HCT116 (cell line): ENCODE results near the gene POLN. TPM values are rescaled to one million over a fixed set of nuclear protein-coding genes. Genes with fewer than 3 reads are reported as not detected.

Source experiments
- ATAC-seq: fragments of 200-7000 bp; cut with Tn5 transposase; 2 replicates; pipeline ENCODE4 v1.9.1; 2020; ENCODE audit warnings: mild to moderate bottlenecking, moderate library complexity
- BruUV-seq: library from RNA; stranded (reverse); fragments of 400-500 nt; replicated peaks from 2 replicates; lab custom pipeline; 2021; lab: Mats Ljungman, UMichigan
- CTCF ChIA-PET: fragments of 300-600 bp; sonication (Branson Sonifier 250); formaldehyde crosslinking; loops from one replicate; lab custom pipeline; 2021; ENCODE audit warnings: antibody characterized with exemption; lab: Charles Lee
- POLR2A ChIA-PET: fragments of 300-600, 350-600 bp; sonication (Branson Sonifier 250); formaldehyde crosslinking; loops from one replicate; lab custom pipeline; 2021; ENCODE audit warnings: antibody characterized with exemption; lab: Charles Lee
- RAD21 ChIA-PET, 2 experiments: fragments of 300-600 bp; sonication (Branson Sonifier 250); formaldehyde crosslinking; loops; one replicate each; lab custom pipeline; 2023; ENCODE audit warnings: low total read pairs in 2 of 2; ENCODE audit not compliant: uncharacterized antibody in 2 of 2, unreplicated experiment in 2 of 2, low non-redundant PET in 1 of 2; lab: Charles Lee
- DNase-seq: peaks from one replicate; pipeline ENCODE4 v3.0.0-alpha.2; 2010; ENCODE audit warnings: low read depth, low spot score
- H2AFZ ChIP-seq: fragments of 200-600 bp; shearing (Covaris generic), sonication (generic); 2 replicates; pipeline ENCODE4 v1.6.1; 2017; ENCODE audit warnings: low read depth, mixed run types, mixed read lengths, antibody characterized with exemption, low read length; ENCODE audit not compliant: poor library complexity, severe bottlenecking
- H3K27ac ChIP-seq: 2 replicates; pipeline ENCODE4 v1.5.1; 2012; ENCODE audit warnings: low read depth, low read length
- H3K27me3 ChIP-seq: fragments of 200-600 bp; sonication (generic); 2 replicates; pipeline ENCODE4 v1.6.1; 2016; ENCODE audit warnings: mixed run types, low read length, mixed read lengths; ENCODE audit not compliant: insufficient read depth
- H3K36me3 ChIP-seq, 2 experiments: fragments of 200-500 bp in 1 of 2; fragments of 200-600 bp in 1 of 2; sonication (Bioruptor generic) in 1 of 2; sonication (generic) in 1 of 2; 2 replicates each; pipeline versions ENCODE4 v1.5.1 to v1.6.1; 2014 to 2016; ENCODE audit warnings: low read length in 2 of 2, inconsistent platforms in 1 of 2, mixed read lengths in 1 of 2, mixed run types in 1 of 2; ENCODE audit not compliant: insufficient read depth in 2 of 2, control insufficient read depth in 1 of 2
- H3K4me1 ChIP-seq, 2 experiments: fragments of 200-600 bp in 1 of 2; sonication (generic) in 1 of 2; 2 replicates each; pipeline versions ENCODE4 v1.5.1 to v1.6.1; 2012 to 2017; ENCODE audit warnings: low read length in 2 of 2, inconsistent platforms in 1 of 2, mild to moderate bottlenecking in 1 of 2, mixed read lengths in 1 of 2, mixed run types in 1 of 2, moderate library complexity in 1 of 2; ENCODE audit not compliant: insufficient read depth in 2 of 2, control insufficient read depth in 1 of 2
- H3K4me2 ChIP-seq: fragments of 200-600 bp; sonication (generic); 2 replicates; pipeline ENCODE4 v1.6.1; 2017; ENCODE audit warnings: mixed run types, low read length, mixed read lengths
- H3K4me3 ChIP-seq, 2 experiments: fragments of 200-600 bp in 1 of 2; sonication (generic) in 1 of 2; replicated peaks in 1 of 2; 2 replicates each; pipeline ENCODE4 v1.5.1; 2011 to 2016; ENCODE audit warnings: low read length in 2 of 2, control low read depth in 1 of 2, low read depth in 1 of 2, mild to moderate bottlenecking in 1 of 2, mixed read lengths in 1 of 2, mixed run types in 1 of 2
- H3K79me2 ChIP-seq: fragments of 200-600 bp; sonication (generic); 2 replicates; pipeline ENCODE4 v1.6.1; 2017; ENCODE audit warnings: mild to moderate bottlenecking, mixed run types, low read length, moderate library complexity, mixed read lengths; ENCODE audit not compliant: insufficient read depth
- H3K9ac ChIP-seq: fragments of 200-600 bp; sonication (generic); 2 replicates; pipeline ENCODE4 v1.6.1; 2016; ENCODE audit warnings: low read length, mixed read lengths
- H3K9me2 ChIP-seq: fragments of 200-600 bp; sonication (generic), shearing (Covaris generic); 2 replicates; pipeline ENCODE4 v1.6.1; 2017; ENCODE audit warnings: mixed run types, mild to moderate bottlenecking, moderate library complexity; ENCODE audit not compliant: insufficient read depth
- H3K9me3 ChIP-seq, 2 experiments: fragments of 200-500 bp in 1 of 2; fragments of 200-600 bp in 1 of 2; sonication (Bioruptor generic) in 1 of 2; sonication (generic) in 1 of 2; 2 replicates each; pipeline ENCODE4 v1.6.1; 2014 to 2017; ENCODE audit warnings: low read length in 2 of 2, mixed read lengths in 2 of 2, inconsistent platforms in 1 of 2, low read depth in 1 of 2, mild to moderate bottlenecking in 1 of 2, mixed run types in 1 of 2, moderate library complexity in 1 of 2; ENCODE audit not compliant: control insufficient read depth in 1 of 2, insufficient read depth in 1 of 2
- H4K20me1 ChIP-seq: fragments of 200-600 bp; sonication (generic), shearing (Covaris generic); 2 replicates; pipeline ENCODE4 v1.6.1; 2017; ENCODE audit warnings: mixed run types, mild to moderate bottlenecking, moderate library complexity; ENCODE audit not compliant: insufficient read depth
- FOSL1 ChIP-seq: IDR thresholded peaks from 2 replicates; pipeline ENCODE4 v1.6.1; 2012; ENCODE audit warnings: low read depth
- SIN3A ChIP-seq: IDR thresholded peaks from 2 replicates; pipeline ENCODE4 v1.6.1; 2012; ENCODE audit warnings: low read depth
- intact Hi-C: fragments of 100-400 bp; cut with micrococcal nuclease; formaldehyde crosslinking; loops from 2 replicates; pipeline ENCODE4 v1.10.0; 2022
- total RNA-seq: library from RNA; stranded (reverse); gene quantifications from one replicate; pipeline ENCODE4 v1.2.1, GENCODE V29; 2021; ENCODE audit not compliant: unreplicated experiment
- TF ChIP-seq, protein P1 (sequence below): IDR thresholded peaks from 2 replicates; pipeline ENCODE4 v1.6.1; 2012

Gene POLN
- total RNA-seq, 1 experiment from 2014 or later: 3.1 TPM

DNA sequence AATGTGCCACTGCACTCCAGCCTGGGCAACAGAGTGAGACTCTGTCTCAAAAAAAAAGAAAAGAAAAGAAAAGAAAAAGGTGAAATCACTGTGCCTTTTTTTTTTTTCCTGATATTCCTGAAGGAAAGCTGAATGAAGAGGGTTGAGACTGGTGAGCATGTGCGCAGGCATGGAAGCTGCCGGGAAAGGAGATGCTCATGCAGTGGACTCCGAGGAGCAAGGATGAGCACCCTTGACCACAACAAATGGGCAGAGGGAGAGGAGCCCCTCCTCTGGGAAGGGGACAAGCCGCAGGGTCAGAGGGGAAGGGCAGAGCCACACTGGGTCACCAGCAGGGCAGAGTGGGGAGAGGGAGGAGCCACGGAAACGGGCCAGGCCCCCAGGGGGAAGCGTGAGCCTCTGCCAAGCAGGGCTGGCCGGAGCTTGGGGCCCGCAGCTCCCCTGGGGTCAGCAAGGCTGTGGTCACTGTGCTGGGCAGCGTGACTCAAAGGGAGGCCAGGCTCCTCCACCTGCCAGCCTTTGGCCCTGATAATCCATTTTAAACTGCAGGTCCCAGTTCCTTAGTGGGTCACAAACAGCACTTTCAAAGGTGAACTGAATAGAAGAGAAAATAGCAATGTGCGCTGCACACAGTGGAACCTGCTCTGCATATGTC is 102.9 kb downstream of the POLN start:
- ChIA-PET RAD21 (no interaction called here), CTCF (no interaction called here), POLR2A (no interaction called here)
- ATAC-seq: no peak
- Histone ChIP-seq H2AFZ (no peak overlapping the region), H3K79me2 (no peaks in the 10 kb centered on the region), H3K9ac (no peak overlapping the region), H3K9me3 (no peaks in the 10 kb centered on the region; a peak in 1 of 4 replicates), H3K36me3 (no peaks in the 10 kb centered on the region), H4K20me1 (no peaks in the 10 kb centered on the region), H3K4me2 (no peak overlapping the region), H3K27ac (no peak overlapping the region), H3K27me3 (no peaks in the 10 kb centered on the region), H3K9me2 (no peaks in the 10 kb centered on the region), H3K4me3 (no peak overlapping the region), H3K4me1 (peaks cover 3 to 13% of the 10 kb centered on the region in 2 experiments; a peak in 3 of 4 replicates)
- TF ChIP-seq SIN3A: no peak
- no peak for TF ChIP-seq FOSL1
- TF ChIP-seq, protein P1, sequence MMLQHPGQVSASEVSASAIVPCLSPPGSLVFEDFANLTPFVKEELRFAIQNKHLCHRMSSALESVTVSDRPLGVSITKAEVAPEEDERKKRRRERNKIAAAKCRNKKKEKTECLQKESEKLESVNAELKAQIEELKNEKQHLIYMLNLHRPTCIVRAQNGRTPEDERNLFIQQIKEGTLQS: no peak
- no peak for DNase-seq
- intact Hi-C loops: no loop called here
- BruUV-seq: no TSS peak

- Histone ChIP-seq H3K4me3 (no peak overlapping the region), H4K20me1 (no peaks in the 10 kb centered on the region), H3K27ac (no peak overlapping the region), H3K79me2 (no peaks in the 10 kb centered on the region), H3K9me2 (no peaks in the 10 kb centered on the region), H3K27me3 (no peaks in the 10 kb centered on the region), H3K4me1 (no peaks in the 10 kb centered on the region), H3K36me3 (no peaks in the 10 kb centered on the region), H3K9ac (no peak overlapping the region), H3K4me2 (no peak overlapping the region), H3K9me3 (peaks cover 9 to 18% of the 10 kb centered on the region in 2 experiments; a peak in 2 of 4 replicates), H2AFZ (no peak overlapping the region)
- ChIA-PET CTCF (no interaction called here), RAD21 (no interaction called here), POLR2A (no interaction called here)
- no peak for DNase-seq
- intact Hi-C loops: no loop called here
- no TSS peak for BruUV-seq
- ATAC-seq: no peak
- TF ChIP-seq, protein P1: no peak
Measured at GRCh38 chr4:2136726-2137125, 105.2 kb downstream of the POLN start.
